ENCODE data around the gene COL18A1. TPM values are rescaled to one million over a fixed set of nuclear protein-coding genes. Genes with fewer than 3 reads are reported as not detected.

The COL18A1 gene
- total RNA-seq, 1 experiment from 2014 or later, result 3.3 TPM

DNA sequence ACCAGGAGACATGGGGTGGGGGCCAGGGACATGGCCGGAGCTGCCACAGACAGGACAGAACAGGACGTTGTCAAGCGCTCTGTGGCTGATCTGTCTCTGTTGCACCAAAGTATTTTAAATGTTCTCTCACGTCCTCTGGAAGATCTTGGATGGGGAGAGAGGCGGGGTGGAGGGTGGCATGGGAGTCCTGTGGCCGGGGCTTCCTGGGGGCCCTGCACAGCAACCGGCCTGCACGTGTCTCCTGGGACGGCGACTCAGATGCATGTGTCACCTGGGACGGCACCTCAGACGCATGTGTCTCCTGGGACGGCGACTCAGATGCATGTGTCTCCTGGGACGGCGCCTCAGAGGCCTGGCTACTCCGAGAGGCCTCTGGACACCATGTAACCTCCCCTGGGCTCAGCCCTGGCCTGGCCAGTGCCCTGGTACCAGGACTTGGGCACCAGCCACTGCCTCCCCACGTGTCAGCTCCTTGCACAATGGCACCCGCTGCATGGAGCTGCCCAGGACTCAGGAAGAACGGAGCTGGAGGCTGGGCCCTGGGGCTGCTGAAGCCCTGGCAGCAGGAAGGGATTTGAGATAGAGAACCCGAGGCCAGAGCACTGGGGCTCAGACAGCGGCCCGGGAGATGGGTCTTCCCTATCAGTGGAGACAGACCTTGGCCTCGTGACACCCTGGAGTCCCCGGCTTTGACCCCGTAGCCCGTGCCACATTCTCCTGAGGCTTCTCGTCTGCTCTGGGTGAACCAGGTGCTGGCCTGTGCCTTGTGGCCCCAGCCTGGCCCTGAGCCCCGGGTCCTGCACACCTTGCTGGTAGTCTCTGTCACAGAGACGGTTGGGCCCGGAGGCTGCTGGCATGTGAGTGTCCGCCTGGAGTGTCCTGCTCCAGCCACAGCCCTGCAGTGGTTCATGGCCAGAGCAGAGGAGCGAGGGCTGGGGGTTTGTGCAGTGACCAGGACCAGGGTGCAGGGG is 152.0 kb downstream of the COL18A1 start:
- Histone ChIP-seq H3K27ac (ENCODE audit: low read depth, low read length, poor library complexity, severe bottlenecking) (no peak overlapping the region), H3K9me3 (ENCODE audit: low read depth, low read length, poor library complexity, severe bottlenecking) (no peaks in the 10 kb centered on the region), H3K4me1 (ENCODE audit: insufficient read depth, low read length, poor library complexity, severe bottlenecking) (no peaks in the 10 kb centered on the region), H3K27me3 (replicated peaks; ENCODE audit: insufficient read depth, low read depth, low read length, poor library complexity) (no peaks in the 10 kb centered on the region), H3K4me3 (ENCODE audit: low read depth, low read length, poor library complexity, severe bottlenecking) (no peak overlapping the region), H3K36me3 (ENCODE audit: insufficient read depth, low read length, poor library complexity, severe bottlenecking) (no peaks in the 10 kb centered on the region)
- BruUV-seq (replicated peaks), result no TSS peak
- TF ChIP-seq, protein P1, sequence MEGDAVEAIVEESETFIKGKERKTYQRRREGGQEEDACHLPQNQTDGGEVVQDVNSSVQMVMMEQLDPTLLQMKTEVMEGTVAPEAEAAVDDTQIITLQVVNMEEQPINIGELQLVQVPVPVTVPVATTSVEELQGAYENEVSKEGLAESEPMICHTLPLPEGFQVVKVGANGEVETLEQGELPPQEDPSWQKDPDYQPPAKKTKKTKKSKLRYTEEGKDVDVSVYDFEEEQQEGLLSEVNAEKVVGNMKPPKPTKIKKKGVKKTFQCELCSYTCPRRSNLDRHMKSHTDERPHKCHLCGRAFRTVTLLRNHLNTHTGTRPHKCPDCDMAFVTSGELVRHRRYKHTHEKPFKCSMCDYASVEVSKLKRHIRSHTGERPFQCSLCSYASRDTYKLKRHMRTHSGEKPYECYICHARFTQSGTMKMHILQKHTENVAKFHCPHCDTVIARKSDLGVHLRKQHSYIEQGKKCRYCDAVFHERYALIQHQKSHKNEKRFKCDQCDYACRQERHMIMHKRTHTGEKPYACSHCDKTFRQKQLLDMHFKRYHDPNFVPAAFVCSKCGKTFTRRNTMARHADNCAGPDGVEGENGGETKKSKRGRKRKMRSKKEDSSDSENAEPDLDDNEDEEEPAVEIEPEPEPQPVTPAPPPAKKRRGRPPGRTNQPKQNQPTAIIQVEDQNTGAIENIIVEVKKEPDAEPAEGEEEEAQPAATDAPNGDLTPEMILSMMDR (conservative IDR thresholded peaks at IDR 0.05; ENCODE audit: low read depth, low read length), result no peak
- CTCF ChIA-PET, result interaction anchor here (0.6 to 1.3 kb wide), 6 partner anchors 37 to 389 kb away, joined by 3 to 11 read pairs (median 6); no protein-coding TSS in a partner anchor
- no peak for DNase-seq (ENCODE audit: low spot score)
- intact Hi-C loops (cut with micrococcal nuclease; ENCODE audit: unreplicated experiment), result loop anchor here (5.0 kb wide), 1 partner anchor 85 kb away; the partner anchor contains the start of gene PCBP3
- POLR2A ChIA-PET (ENCODE audit: low non-redundant PET), result no interaction called here

DNA sequence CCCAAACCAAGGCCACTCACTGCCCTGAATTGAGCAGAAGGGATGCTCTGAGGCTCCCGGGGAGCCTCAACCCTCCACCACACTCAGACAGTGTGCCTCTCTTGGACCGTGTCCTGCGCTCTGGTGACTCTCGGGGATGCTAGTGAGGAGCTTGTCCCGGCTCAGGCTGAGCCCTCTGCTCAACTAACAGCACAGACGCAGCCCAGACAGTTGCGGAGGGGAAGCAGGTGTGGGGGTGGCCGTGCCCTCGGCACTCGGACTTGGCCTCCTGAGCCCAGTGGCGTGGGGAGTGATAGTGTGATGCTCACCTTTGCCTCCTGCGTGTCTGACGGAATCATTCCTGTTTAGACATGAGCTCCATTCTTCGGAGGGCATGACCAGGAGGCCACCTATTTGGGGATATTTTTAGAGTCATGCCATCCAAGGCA is 152.7 kb downstream of the COL18A1 start:
- H3K36me3 ChIP-seq (ENCODE audit: insufficient read depth, low read length, poor library complexity, severe bottlenecking), result no peaks in the 10 kb centered on the region
- no peak for TF ChIP-seq EZH2 (IDR thresholded peaks at IDR 0.05; ENCODE audit: borderline replicate concordance, low read depth, low read length, poor library complexity, severe bottlenecking)
- TF ChIP-seq, protein P1 (conservative IDR thresholded peaks at IDR 0.05; ENCODE audit: low read depth, low read length), result no peak
- no peaks in the 10 kb centered on the region for H3K27me3 ChIP-seq (replicated peaks; ENCODE audit: insufficient read depth, low read depth, low read length, poor library complexity)
- no TSS peak for BruUV-seq (replicated peaks)
- ChIA-PET CTCF (no interaction called here), POLR2A (ENCODE audit: low non-redundant PET) (no interaction called here)
- no peak for DNase-seq (ENCODE audit: low spot score)
- no peaks in the 10 kb centered on the region for H3K4me1 ChIP-seq (ENCODE audit: insufficient read depth, low read length, poor library complexity, severe bottlenecking)
- no peak overlapping the region for H3K27ac ChIP-seq (ENCODE audit: low read depth, low read length, poor library complexity, severe bottlenecking)
- intact Hi-C loops (cut with micrococcal nuclease; ENCODE audit: unreplicated experiment), result loop anchor here (5.0 kb wide), 1 partner anchor 85 kb away; the partner anchor contains the start of gene PCBP3
- no peaks in the 10 kb centered on the region for H3K9me3 ChIP-seq (ENCODE audit: low read depth, low read length, poor library complexity, severe bottlenecking)
- no peak overlapping the region for H3K4me3 ChIP-seq (ENCODE audit: low read depth, low read length, poor library complexity, severe bottlenecking)

DNA sequence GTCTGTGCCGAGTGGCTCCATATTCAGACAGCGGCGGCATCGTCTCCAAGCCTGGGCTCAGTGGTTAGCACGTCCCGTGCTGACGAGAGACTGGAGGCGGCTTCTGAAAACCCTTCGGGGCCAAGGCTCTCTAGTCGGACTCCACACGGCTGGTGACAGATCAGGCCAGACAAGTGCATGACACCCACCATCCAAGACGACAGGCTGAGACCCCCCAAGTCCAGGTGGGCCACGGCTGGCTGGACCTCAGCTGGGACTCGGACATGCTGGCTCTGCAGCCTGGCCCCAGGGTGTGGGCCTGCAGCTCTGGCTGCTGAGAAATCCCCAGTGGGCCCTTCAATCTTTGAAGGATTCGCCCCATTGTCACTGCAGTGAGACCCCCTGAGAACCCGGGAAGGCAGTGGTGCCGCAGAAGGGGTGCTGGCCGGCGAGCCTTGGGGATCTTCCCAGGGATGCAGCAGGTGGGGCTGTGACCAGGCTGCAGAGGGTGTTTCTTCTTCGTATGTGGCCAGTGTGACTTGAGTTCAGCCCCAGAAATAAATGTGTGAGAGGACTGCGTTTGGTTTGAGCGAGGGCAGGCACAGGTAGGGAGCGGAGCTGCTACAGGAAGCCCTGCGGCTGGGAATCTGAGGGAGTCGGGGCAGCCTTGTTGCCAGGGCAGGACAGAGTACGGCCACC is 153.2 kb downstream of the COL18A1 start:
- ChIA-PET POLR2A (ENCODE audit: low non-redundant PET) (no interaction called here), CTCF (no interaction called here)

More for the DNA sequence above, 153.2 kb downstream of the COL18A1 start:
- TF ChIP-seq, protein P1 (conservative IDR thresholded peaks at IDR 0.05; ENCODE audit: low read depth, low read length), result no peak
- no peak for TF ChIP-seq EZH2 (IDR thresholded peaks at IDR 0.05; ENCODE audit: borderline replicate concordance, low read depth, low read length, poor library complexity, severe bottlenecking)
- H3K27me3 ChIP-seq (replicated peaks; ENCODE audit: insufficient read depth, low read depth, low read length, poor library complexity), result no peaks in the 10 kb centered on the region
- no peak for DNase-seq (ENCODE audit: low spot score)
- no peak overlapping the region for H3K4me3 ChIP-seq (ENCODE audit: low read depth, low read length, poor library complexity, severe bottlenecking)
- no peaks in the 10 kb centered on the region for H3K9me3 ChIP-seq (ENCODE audit: low read depth, low read length, poor library complexity, severe bottlenecking)
- no peaks in the 10 kb centered on the region for H3K36me3 ChIP-seq (ENCODE audit: insufficient read depth, low read length, poor library complexity, severe bottlenecking)
- H3K4me1 ChIP-seq (ENCODE audit: insufficient read depth, low read length, poor library complexity, severe bottlenecking), result no peaks in the 10 kb centered on the region
- no peak overlapping the region for H3K27ac ChIP-seq (ENCODE audit: low read depth, low read length, poor library complexity, severe bottlenecking)
- intact Hi-C loops (cut with micrococcal nuclease; ENCODE audit: unreplicated experiment), result loop anchor here (5.0 kb wide), 1 partner anchor 84 kb away; the partner anchor contains the start of gene PCBP3
- BruUV-seq (replicated peaks), result no TSS peak
